Measurements from ENCODE around the gene SUGCT.

SUGCT gene

DNA sequence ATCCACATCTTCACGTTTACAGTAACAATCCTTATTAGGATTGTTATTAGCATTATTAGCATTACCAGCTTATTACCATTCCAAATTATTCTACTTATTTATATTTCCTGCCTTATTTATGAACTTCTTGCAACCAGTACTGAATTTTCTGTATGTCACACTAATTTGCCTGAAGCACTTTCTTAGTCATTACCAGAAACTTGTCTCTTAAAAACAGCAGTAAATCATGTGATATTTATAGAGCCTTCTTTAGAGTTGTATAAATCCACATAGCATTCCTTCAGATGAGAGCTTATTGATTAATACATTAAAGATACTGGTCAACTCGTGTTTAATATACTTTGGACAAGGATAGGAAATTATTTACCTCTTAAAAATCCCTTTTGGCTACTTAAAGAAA lies 618.6 kb downstream of the SUGCT start:
- no peak for DNase-seq

- DNase-seq = no peak
These were observed 620.6 kb downstream of the SUGCT start for GRCh38 chr7:40755438-40755837.

- DNase-seq = no peak
These were observed 622.3 kb downstream of the SUGCT start for GRCh38 chr7:40757109-40757508.

DNA sequence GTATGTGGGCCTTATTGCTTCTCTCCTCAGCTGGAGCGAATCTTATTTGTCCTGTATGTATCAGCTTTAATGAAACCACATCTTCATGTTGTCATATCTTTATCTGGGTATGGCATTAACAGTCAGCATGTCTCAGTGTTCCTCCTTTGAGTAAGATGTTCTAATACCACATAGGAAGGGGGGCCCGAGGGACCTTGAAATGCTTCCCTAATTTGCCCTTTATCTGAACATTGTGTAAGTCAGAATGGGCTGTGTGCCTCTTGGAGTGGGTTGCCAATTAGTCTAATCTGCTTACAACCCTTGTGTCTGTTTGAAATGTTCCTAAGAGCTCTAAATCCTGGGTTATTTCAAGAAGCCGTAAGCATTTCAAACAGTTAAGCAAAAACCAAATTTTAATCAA lies 623.8 kb downstream of the SUGCT start:
- DNase-seq = no peak

- no peak for DNase-seq
These were observed 625.6 kb downstream of the SUGCT start for GRCh38 chr7:40760293-40760964.

GRCh38 chr7:40760987-40761386 lies 626.2 kb downstream of the SUGCT start:
- no peak for DNase-seq

DNA sequence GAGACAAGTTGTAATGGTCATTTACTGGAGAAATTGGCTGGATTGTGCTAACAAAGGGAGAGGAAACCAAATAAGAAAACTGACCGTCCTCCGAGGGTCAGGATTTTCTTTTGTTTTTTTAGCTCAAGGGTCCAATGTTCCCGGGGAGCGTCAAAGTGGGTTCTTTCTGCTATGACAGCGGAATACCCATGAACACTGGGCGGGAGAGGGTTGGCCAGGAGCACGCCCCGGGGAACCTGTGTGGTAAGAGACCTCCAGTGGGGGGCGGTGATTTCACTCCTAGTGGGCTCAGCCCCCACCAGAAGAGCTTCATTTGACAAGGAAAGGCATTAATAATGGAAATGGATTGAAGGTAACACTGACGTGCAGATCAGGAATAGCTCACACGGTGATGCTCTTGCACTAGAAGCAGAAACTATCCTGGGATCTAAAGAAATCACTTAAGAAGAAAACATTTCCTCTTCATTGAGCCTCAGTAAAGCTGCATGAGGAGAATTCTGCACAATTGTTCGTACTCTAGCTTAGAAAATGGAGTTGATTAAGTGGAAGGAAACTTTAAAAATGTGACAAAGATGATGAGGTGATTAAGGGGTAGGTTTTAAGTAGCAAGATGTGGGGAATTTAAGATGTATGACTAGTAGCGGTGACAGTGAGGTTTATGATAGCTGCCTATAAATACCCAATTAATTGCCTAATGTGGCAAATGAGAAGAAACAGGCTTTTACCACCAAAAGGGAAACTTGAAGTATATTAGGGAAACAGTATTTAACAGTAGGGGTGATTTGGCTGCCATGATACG lies 627.2 kb downstream of the SUGCT start:
- DNase-seq = no peak

DNA sequence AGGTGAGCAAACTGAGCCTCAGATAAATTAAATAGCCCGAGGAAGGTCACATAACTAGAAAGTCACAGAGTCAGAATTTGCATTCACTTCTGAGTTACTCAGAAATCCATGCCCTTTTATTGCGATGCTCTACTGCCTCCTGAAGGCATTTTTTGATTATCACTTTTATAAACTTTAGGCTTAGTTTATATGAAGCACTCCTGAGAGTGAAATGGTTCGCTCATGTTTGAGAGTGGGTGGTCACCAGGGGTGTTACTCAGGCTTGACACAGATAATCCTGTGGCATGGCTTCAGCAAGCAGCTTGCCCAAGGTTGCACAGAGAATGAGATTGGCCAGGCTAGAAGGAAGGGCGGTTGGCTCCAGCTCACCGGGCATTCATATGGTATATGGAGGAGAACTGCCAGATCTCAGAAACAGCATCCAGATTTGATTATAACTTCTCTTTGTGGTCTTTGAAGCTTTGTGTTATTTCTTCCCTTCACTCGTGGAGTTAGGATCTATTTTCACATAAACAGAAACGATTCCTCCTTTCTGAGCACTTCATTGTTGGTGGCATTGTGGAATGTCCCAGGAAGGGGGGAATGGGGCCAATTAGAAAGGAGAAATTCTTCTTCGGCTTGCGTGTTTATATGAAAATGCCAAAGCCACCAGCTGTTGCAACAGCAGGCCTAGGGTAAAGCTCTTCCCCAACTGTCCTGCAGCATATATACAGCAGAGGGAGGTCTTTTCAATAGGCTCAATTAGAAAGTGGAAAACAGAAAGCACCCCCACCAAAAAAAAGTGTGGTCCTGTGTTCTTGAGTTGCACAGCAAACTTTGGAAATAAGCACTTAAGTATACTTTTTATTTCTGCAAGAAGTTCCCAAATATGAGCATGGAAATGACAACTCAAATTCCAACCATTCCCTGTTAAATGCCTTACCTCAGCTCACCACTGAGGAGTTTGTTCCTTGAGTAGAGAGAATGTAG lies 628.8 kb downstream of the SUGCT start:
- DNase-seq = no peak

DNA sequence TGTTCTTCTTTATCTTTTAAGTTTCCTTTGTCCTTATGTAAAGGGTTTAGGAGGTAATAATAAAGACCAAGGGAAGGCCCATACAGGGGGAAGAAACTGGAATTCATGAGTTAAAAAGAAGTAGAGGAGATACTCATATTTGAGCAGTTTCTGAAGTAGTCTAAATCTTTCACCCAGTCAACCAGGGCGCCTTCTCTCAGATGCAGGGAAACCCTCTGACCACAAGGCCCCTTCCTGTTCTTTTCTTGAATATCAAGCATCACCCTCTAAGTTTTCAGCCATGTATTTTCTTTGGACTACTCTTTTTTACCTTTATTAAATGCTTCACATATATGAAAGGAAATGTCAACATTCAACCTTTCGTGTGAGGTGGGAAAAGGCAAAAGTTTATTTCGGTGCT lies 630.8 kb downstream of the SUGCT start:
- no peak for DNase-seq

GRCh38 chr7:40772096-40772495 lies 637.3 kb downstream of the SUGCT start:
- no peak for DNase-seq

DNA sequence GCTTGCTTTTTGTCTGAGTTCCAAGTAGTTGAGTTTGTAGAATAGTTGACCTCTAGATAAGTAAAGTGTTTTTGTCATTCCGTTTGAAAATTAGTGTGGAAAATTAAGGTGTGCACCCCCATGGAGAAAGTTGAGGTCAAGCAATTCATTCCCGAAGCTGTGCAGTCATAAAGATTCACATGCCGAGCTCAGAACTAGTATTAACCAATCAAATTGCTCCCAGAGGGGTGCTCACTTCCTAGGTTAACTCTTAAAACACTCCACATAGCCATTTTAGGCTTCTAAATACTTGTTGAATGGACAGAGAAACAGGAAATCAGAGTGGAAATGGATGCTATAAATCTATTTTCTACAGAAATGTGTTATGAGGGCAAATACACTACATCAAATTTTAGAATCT lies 638.9 kb downstream of the SUGCT start:
- no peak for DNase-seq

- DNase-seq = no peak
These were observed 641.1 kb downstream of the SUGCT start for GRCh38 chr7:40775877-40776276.

DNA sequence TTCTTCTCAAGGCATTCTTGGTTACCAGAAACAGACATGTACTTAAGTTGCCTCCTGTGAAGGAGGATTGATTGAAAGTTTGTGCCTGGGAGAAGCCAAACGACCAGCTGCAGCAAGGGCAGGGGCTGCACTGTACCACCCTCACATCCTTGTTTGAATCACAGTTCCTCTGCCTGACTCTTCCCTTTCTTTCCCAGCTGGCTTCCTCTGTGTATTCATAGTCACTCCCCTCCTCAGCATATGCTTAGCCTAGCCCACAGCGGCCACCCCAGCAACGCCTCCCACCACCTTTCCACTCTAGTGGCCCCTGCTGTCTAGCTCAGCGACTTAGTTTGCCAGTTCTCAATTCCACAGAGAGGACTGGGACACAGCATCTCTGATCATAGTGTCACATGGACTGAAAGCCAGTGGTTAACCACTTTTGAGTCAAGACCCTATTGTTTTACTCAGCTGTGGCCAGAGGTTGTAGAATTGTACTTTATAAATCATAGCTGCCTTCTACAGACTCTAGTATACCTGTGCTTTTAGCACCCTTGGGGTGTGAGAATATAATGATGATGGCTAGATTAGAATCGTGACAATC lies 643.0 kb downstream of the SUGCT start:
- no peak for DNase-seq

GRCh38 chr7:40780460-40780859 lies 645.7 kb downstream of the SUGCT start:
- no peak for DNase-seq

DNA sequence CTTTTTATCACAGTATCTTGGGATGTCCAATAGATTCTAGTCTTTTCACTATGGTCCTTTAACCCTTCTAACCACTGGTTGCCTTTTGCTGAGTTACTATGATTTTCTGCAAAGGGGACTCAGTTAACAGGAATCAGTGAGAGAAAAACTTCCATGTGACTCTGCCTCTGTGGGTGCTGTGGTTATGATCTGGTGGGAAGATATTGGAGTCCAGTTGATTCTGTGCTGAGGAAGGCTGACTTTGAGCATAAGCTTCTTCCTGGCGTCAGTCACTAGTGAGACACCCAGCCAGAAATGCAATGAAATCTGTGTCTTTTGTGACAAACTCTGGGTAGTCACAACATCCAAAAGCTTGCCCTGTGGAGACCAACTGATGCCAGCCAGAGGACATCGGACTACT lies 648.0 kb downstream of the SUGCT start:
- DNase-seq = no peak

DNA sequence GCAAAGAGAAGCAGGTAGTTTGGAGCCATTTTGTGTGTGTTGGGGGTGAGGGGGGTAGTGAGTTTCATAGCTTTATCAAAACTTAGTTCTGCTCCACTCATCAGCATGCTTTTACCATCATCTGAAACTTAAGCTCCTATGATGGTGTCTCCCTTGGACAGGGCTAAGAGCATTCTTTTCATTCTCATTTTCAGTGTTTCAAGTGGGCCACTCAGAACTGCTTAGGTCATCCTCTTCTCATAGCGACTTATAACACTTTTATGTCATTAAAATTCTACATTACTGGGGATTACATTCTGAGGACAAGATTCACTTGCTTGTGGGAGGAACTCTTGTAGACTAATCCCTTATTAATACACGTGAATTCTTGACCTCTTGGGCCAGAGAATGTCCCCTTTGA lies 649.4 kb downstream of the SUGCT start:
- no peak for DNase-seq

GRCh38 chr7:40786909-40787308 lies 652.1 kb downstream of the SUGCT start:
- no peak for DNase-seq

- DNase-seq = no peak
These were observed 658.3 kb downstream of the SUGCT start for GRCh38 chr7:40793132-40793531.

DNA sequence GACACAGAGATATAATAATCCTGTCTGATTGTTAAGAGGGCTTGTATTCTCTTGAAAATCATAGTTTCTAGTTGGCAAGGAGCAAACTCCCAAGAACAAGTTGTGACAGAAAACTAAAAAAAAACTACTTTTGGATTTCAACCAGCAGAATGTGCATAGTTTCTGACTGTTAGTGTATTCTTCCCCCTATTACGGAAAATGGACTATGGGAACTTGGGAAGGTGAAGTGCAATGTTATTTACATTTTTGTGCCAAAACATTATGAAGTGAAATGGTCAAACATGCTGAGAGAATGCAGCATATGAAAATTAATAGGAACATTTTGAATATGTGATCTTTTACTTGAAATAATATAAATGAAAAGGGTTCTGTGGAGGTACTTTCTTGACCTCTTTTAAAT lies 660.8 kb downstream of the SUGCT start:
- DNase-seq = no peak

- DNase-seq = no peak
These were observed 661.9 kb downstream of the SUGCT start for GRCh38 chr7:40796723-40797122.

DNA sequence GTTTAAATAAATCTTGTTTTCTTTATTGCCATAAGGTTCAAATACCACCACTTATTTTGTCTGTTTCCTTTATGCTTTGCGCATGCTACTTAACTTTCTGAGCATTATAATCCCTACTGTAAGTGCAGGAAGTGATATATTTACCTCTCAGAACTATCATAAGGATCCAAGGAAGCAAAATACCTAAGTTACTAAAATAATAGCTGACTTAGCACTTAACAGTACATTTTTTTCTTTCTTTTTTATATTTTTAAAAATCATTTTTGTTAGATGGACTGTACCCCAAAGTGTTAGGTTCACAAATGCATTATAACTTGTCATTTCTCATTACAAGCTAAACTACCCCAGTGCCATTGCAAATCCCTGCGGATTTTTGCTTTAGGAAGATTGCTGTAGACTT lies 663.8 kb downstream of the SUGCT start:
- DNase-seq = no peak

- DNase-seq = no peak
These were observed 664.9 kb downstream of the SUGCT start for GRCh38 chr7:40799493-40800403.
